ENCODE data around the gene FGF14.

DNA sequence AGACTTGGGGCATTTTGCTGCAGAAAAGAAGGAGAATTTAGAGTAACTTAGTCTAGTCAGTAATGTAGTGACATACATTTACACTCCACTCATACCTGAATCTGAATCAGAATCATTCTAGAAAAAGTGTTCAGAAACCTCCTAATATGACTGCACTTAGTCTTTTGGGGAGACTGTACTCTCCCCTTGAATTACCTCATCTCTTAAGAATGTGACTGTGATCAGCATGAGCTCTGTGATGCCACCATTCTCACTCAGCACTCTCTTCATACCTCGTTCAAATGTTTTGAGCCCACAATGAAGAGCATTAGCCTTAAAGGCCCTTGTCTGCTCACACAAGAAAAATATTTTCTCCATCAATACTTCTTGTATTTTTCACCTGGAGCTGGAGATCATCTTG lies 229.4 kb downstream of the FGF14 start:
- no peak for TF ChIP-seq EZH2 (IDR thresholded peaks at IDR 0.05; ENCODE audit: low read length, unreplicated experiment)
- TF ChIP-seq, protein P1, sequence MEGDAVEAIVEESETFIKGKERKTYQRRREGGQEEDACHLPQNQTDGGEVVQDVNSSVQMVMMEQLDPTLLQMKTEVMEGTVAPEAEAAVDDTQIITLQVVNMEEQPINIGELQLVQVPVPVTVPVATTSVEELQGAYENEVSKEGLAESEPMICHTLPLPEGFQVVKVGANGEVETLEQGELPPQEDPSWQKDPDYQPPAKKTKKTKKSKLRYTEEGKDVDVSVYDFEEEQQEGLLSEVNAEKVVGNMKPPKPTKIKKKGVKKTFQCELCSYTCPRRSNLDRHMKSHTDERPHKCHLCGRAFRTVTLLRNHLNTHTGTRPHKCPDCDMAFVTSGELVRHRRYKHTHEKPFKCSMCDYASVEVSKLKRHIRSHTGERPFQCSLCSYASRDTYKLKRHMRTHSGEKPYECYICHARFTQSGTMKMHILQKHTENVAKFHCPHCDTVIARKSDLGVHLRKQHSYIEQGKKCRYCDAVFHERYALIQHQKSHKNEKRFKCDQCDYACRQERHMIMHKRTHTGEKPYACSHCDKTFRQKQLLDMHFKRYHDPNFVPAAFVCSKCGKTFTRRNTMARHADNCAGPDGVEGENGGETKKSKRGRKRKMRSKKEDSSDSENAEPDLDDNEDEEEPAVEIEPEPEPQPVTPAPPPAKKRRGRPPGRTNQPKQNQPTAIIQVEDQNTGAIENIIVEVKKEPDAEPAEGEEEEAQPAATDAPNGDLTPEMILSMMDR (conservative IDR thresholded peaks at IDR 0.05; ENCODE audit: low read depth, low read length), result no peak
- TF ChIP-seq EZH2phosphoT487 (IDR thresholded peaks at IDR 0.05; ENCODE audit: borderline replicate concordance, low read length), result no peak

Measured in PC-3 (cell line).